Kidney epithelial cell (primary cell): Measurements from ENCODE around the gene NFKBIL1. TPM values are rescaled to one million over a fixed set of nuclear protein-coding genes. Genes with fewer than 3 reads are reported as not detected.
"Not testable (repeated sequence)": the region's sequence is repeated elsewhere in the genome, so short reads cannot be mapped to it uniquely, and the experiment has no call there.

Experiments used
- DNase-seq: peaks from one replicate; pipeline ENCODE4 v3.0.0-alpha.2; 2010; ENCODE audit warnings: low read depth
- H3K27me3 ChIP-seq: 2 replicates; pipeline ENCODE4 v1.6.0; 2011; ENCODE audit warnings: low read length; ENCODE audit not compliant: control insufficient read depth, insufficient read depth
- H3K36me3 ChIP-seq: 2 replicates; pipeline ENCODE4 v1.5.1; 2011; ENCODE audit warnings: low read length; ENCODE audit not compliant: control insufficient read depth, insufficient read depth
- H3K4me3 ChIP-seq: 2 replicates; pipeline ENCODE4 v1.5.1; 2011; ENCODE audit warnings: low read depth, mild to moderate bottlenecking, control low read depth, low read length
- CTCF ChIP-seq: IDR thresholded peaks from 2 replicates; pipeline ENCODE4 v1.5.1; 2011; ENCODE audit warnings: mild to moderate bottlenecking, moderate library complexity, low read length, control low read depth, inconsistent platforms; ENCODE audit not compliant: insufficient read depth, poor library complexity, severe bottlenecking
- total RNA-seq: library from RNA; depleted of rRNA; stranded (reverse); fragments of >200 nt; gene quantifications from 2 replicates; pipeline ENCODE4 v1.2.3, GENCODE V29; 2015

The NFKBIL1 gene
- total RNA-seq, 1 donor from 2014 or later, result 44.0 TPM

GRCh38 chr6:31551371-31551770 is 4.0 kb downstream of the NFKBIL1 start:
- not testable (repeated sequence) for DNase-seq, H3K4me3 ChIP-seq, H3K27me3 ChIP-seq, H3K36me3 ChIP-seq
- TF ChIP-seq CTCF, result peak; percentile 51

GRCh38 chr6:31556307-31556706 is 8.9 kb downstream of the NFKBIL1 start:
- Histone ChIP-seq H3K36me3 (peaks cover 8% of the 10 kb centered on the region), H3K27me3 (no peaks in the 10 kb centered on the region), H3K4me3 (no peak overlapping the region)
- TF ChIP-seq CTCF, result no peak
- DNase-seq, result no peak

GRCh38 chr6:31557443-31558317 is 10.3 kb downstream of the NFKBIL1 start:
- Histone ChIP-seq H3K4me3 (no peak overlapping the region), H3K36me3 (peaks cover 8% of the 10 kb centered on the region), H3K27me3 (no peaks in the 10 kb centered on the region)
- TF ChIP-seq CTCF, result no peak
- no peak for DNase-seq

GRCh38 chr6:31558318-31558625 is 10.9 kb downstream of the NFKBIL1 start:
- TF ChIP-seq CTCF, result no peak
- Histone ChIP-seq H3K36me3 (peaks cover 8% of the 10 kb centered on the region), H3K4me3 (no peak overlapping the region), H3K27me3 (no peaks in the 10 kb centered on the region)
- DNase-seq, result no peak

- DNase-seq, result no peak
- TF ChIP-seq CTCF, result no peak
- Histone ChIP-seq H3K36me3 (peaks cover 8% of the 10 kb centered on the region), H3K4me3 (no peak overlapping the region), H3K27me3 (no peaks in the 10 kb centered on the region)
Measured at GRCh38 chr6:31558631-31559500, 11.5 kb downstream of the NFKBIL1 start.
